Left colon (tissue), 2 donors: ENCODE measurements around the gene TMEM121B. TPM values are rescaled to one million over a fixed set of nuclear protein-coding genes. Genes with fewer than 3 reads are reported as not detected.
"Not testable (repeated sequence)": the region's sequence is repeated elsewhere in the genome, so short reads cannot be mapped to it uniquely, and the experiment has no call there.

Experiments used
- ATAC-seq: fragments of 200-7000 bp; cut with Tn5 transposase; one replicate; pipeline ENCODE4 v1.9.1; 2020; ENCODE audit warnings: mild to moderate bottlenecking, moderate library complexity
- DNase-seq, 2 donors: peaks; one replicate each; pipeline ENCODE4 v3.0.0-alpha.2; 2020
- intact Hi-C, 2 donors: fragments of 100-400 bp; cut with DNase I in 1 of 2; cut with micrococcal nuclease in 1 of 2; formaldehyde crosslinking; loops; one replicate each; pipeline versions ENCODE4 v1.11.2 to v1.14.0; 2022; cut with DNase I, micrococcal nuclease
- long read RNA-seq: library from polyadenylated mRNA; unstranded; transcript quantifications from one replicate; pipeline ENCODE4 v2.0.0, GENCODE V29; 2021
- total RNA-seq, 2 donors: library from RNA; stranded (reverse); fragmentation: NEBNext Ultra II Directional; extraction: Animal tissue kit (Norgen Biotek cat#: 25700); gene quantifications; one replicate each; pipeline ENCODE4 v1.2.1, GENCODE V29; 2021
- donor health status: DM: no; HTN: no; CAD: no.
- donor health status: DM: yes; HTN: yes; CAD: no.

Gene TMEM121B
- total RNA-seq: under 1 TPM; 0.15 to 0.42 TPM
- long read RNA-seq: 0 reads

- ATAC-seq (peak; percentile 57), DNase-seq (peak; percentile 42 to 56)
- intact Hi-C loops: no loop called here
Measured at GRCh38 chr22:17121233-17122195, at the start of gene TMEM121B. Gene TMEM121B (minus strand): TSS chr22:17121360. CDS start chr22:17121127, 233 bp downstream.

GRCh38 chr22:17167486-17167885, 46.3 kb upstream of the TMEM121B start:
- intact Hi-C loops: loop anchor here in 1 of 2 donors (10.0 kb wide), 1 partner anchor 93 kb away; no protein-coding TSS in a partner anchor
- DNase-seq (no peak), ATAC-seq (no peak)

- intact Hi-C loops: loop anchor here in 1 of 2 donors (10.0 kb wide), 1 partner anchor 90 kb away; no protein-coding TSS in a partner anchor
- DNase-seq (no peak), ATAC-seq (no peak)
Measured at GRCh38 chr22:17164392-17165024, 43.3 kb upstream of the TMEM121B start.

- ATAC-seq (no peak), DNase-seq (no peak)
- intact Hi-C loops: loop anchor here in 1 of 2 donors (10.0 kb wide), 1 partner anchor 88 kb away; no protein-coding TSS in a partner anchor
Measured at GRCh38 chr22:17162731-17163130, 41.6 kb upstream of the TMEM121B start.

GRCh38 chr22:17161991-17162390, 40.8 kb upstream of the TMEM121B start:
- ATAC-seq (no peak), DNase-seq (no peak)
- intact Hi-C loops: loop anchor here in 1 of 2 donors (10.0 kb wide), 1 partner anchor 87 kb away; no protein-coding TSS in a partner anchor

GRCh38 chr22:17159504-17159951, 38.4 kb upstream of the TMEM121B start:
- peak; percentile 65 to 73 for DNase-seq
- intact Hi-C loops: loop anchor here in 1 of 2 donors (10.0 kb wide), 1 partner anchor 65 kb away; no protein-coding TSS in a partner anchor
- ATAC-seq: peak; percentile 54

GRCh38 chr22:17158568-17159503, 37.7 kb upstream of the TMEM121B start, which contains the start of gene HDHD5:
Gene HDHD5 (minus strand): TSS chr22:17159277. CDS start chr22:17159251, 26 bp downstream.
- intact Hi-C loops: loop anchor here in 1 of 2 donors (10.0 kb wide), 1 partner anchor 64 kb away; no protein-coding TSS in a partner anchor
- peak; percentile 86 for ATAC-seq
- peak; percentile 89 to 97 for DNase-seq

- DNase-seq: no peak
Measured at GRCh38 chr22:17158176-17158567, 37.0 kb upstream of the TMEM121B start.

GRCh38 chr22:17157714-17158113, 36.6 kb upstream of the TMEM121B start:
- DNase-seq: no peak
- ATAC-seq: no peak
- intact Hi-C loops: loop anchor here in 1 of 2 donors (10.0 kb wide), 1 partner anchor 63 kb away; no protein-coding TSS in a partner anchor

More at GRCh38 chr22:17158176-17158567, 37.0 kb upstream of the TMEM121B start:
- intact Hi-C loops: loop anchor here in 1 of 2 donors (10.0 kb wide), 1 partner anchor 63 kb away; no protein-coding TSS in a partner anchor
- ATAC-seq: no peak

- intact Hi-C loops: loop anchor here in 1 of 2 donors (10.0 kb wide), 1 partner anchor 61 kb away; no protein-coding TSS in a partner anchor
- DNase-seq (no peak), ATAC-seq (no peak)
Measured at GRCh38 chr22:17155941-17156340, 34.8 kb upstream of the TMEM121B start.

GRCh38 chr22:17152971-17153370, 31.8 kb upstream of the TMEM121B start:
- intact Hi-C loops: loop anchor here in 1 of 2 donors (10.0 kb wide), 1 partner anchor 58 kb away; no protein-coding TSS in a partner anchor
- peak; percentile 72 for ATAC-seq
- peak in 1 of 2 donors; percentile 41 for DNase-seq

- intact Hi-C loops: loop anchor here in 1 of 2 donors (10.0 kb wide), 1 partner anchor 58 kb away; no protein-coding TSS in a partner anchor
- ATAC-seq (no peak), DNase-seq (no peak)
Measured at GRCh38 chr22:17152340-17152739, 31.2 kb upstream of the TMEM121B start.

- intact Hi-C loops: no loop called here
- DNase-seq (peak; percentile 68 to 74), ATAC-seq (peak; percentile 90)
Measured at GRCh38 chr22:17149076-17149815, 28.1 kb upstream of the TMEM121B start.

GRCh38 chr22:17147458-17147857, 26.3 kb upstream of the TMEM121B start:
- intact Hi-C loops, ATAC-seq, DNase-seq: not testable (repeated sequence)

- DNase-seq (no peak), ATAC-seq (no peak)
- intact Hi-C loops: no loop called here
Measured at GRCh38 chr22:17145021-17145680, 24.0 kb upstream of the TMEM121B start.

GRCh38 chr22:17143826-17144225, 22.7 kb upstream of the TMEM121B start:
- DNase-seq (no peak), ATAC-seq (no peak)
- intact Hi-C loops: no loop called here
